Smooth muscle cell of the brain vasculature (primary cell): ENCODE measurements around the gene ABHD12.
A peak's percentile ranks its signal among the peaks of the same experiment; 100 is the strongest.

ENCODE experiments used
- DNase-seq: peaks from one replicate; pipeline ENCODE4 v3.0.0-alpha.2; 2012; ENCODE audit warnings: low read depth, low spot score

ABHD12 gene

GRCh38 chr20:25308671-25309394, 81.8 kb downstream of the ABHD12 start:
- peak; percentile 57 for DNase-seq

GRCh38 chr20:25308083-25308491, 82.5 kb downstream of the ABHD12 start:
- DNase-seq = no peak

- no peak for DNase-seq
These were observed 83.4 kb downstream of the ABHD12 start for GRCh38 chr20:25306991-25307903.

GRCh38 chr20:25304025-25304549, 86.5 kb downstream of the ABHD12 start:
- no peak for DNase-seq

- DNase-seq = no peak
These were observed 87.2 kb downstream of the ABHD12 start for GRCh38 chr20:25303292-25304024.

- DNase-seq = no peak
These were observed 88.0 kb downstream of the ABHD12 start for GRCh38 chr20:25302596-25302995.

GRCh38 chr20:25301357-25301920, 89.2 kb downstream of the ABHD12 start:
- DNase-seq = no peak

GRCh38 chr20:25300496-25301170, 90.0 kb downstream of the ABHD12 start:
- DNase-seq = no peak

GRCh38 chr20:25299806-25300205, 90.8 kb downstream of the ABHD12 start:
- no peak for DNase-seq

- DNase-seq = no peak
These were observed 93.3 kb downstream of the ABHD12 start for GRCh38 chr20:25297141-25297905.

- DNase-seq = no peak
These were observed 94.2 kb downstream of the ABHD12 start for GRCh38 chr20:25296094-25297093.

GRCh38 chr20:25295386-25296093, 95.1 kb downstream of the ABHD12 start:
- no peak for DNase-seq

- no peak for DNase-seq
These were observed 95.9 kb downstream of the ABHD12 start for GRCh38 chr20:25294459-25295385.

- DNase-seq = no peak
These were observed 96.7 kb downstream of the ABHD12 start for GRCh38 chr20:25293910-25294458.

- no peak for DNase-seq
These were observed 97.1 kb downstream of the ABHD12 start for GRCh38 chr20:25293507-25293906.

- no peak for DNase-seq
These were observed 98.3 kb downstream of the ABHD12 start for GRCh38 chr20:25292176-25292891.
